ENCODE measurements around the gene DIPK1C. TPM values are rescaled to one million over a fixed set of nuclear protein-coding genes. Genes with fewer than 3 reads are reported as not detected.
A peak's percentile ranks its signal among the peaks of the same experiment; 100 is the strongest.

Gene DIPK1C
- total and polyA plus RNA-seq, 10 donors, result 0.10 to 0.51 (median 0.29) TPM; not detected in 6

DNA sequence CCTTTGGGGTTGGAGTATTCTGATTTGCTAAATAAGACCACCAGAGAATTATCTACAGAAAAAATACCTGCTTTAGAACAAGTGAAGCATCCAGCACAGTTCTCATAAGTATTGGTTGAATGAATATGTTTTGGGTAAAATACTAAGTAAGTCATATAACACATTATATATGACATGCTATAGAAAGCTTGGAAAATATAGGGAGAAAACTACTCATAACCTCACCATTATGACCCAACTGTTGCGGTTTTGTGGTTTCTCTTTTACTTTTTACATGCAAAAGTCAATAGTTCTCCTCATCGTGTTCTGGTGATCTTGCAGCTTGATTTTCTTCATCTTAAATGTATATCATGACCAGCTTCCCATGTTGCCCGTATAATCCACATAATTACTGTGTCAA lies 66.2 kb downstream of the DIPK1C start:
- Histone ChIP-seq H3K27ac (no peak overlapping the region), H3K36me3 (no peaks in the 10 kb centered on the region), H3K4me3 (no peak overlapping the region), H3K9me3 (no peaks in the 10 kb centered on the region), H3K4me1 (peaks cover 3 to 20% (median 12%) of the 10 kb centered on the region in 6 donors), H3K27me3 (replicated peaks in 1 of 7) (peaks cover 0 to 26% (median 0%) of the 10 kb centered on the region in 7 donors)
- TF ChIP-seq POLR2AphosphoS5 (IDR thresholded peaks at IDR 0.05), result no peak
- WGBS, 5 donors, result 55 to 73% (median 62%) methylated on average over 3 of the region's 3 CpGs
- intact Hi-C loops (cut with DNase I; ENCODE audit: low total_unique reads), result no loop called here
- DNase-seq, result no peak

DNA sequence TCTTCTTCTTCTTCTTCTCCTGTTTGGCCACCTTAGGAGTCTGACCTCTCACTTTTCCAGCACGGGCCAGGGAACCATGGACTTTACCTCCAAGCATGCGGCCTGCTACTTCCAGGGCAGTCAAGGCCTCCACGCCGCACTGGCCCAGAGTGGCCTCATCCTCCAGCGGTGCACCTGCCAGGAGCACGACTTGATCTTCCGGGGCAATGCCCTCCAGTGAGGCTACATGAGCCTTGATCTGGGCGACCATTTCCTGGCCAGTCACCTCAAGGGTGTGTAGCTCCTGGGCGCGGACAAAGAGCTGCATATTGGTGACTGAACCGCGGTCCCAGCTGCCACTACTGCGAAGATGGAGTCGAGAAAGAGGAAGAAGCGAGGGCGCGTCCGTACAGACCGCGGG lies 67.1 kb downstream of the DIPK1C start:
- TF ChIP-seq POLR2A (IDR thresholded peaks at IDR 0.05) (no peak), POLR2AphosphoS5 (IDR thresholded peaks at IDR 0.05) (no peak)
- TF ChIP-seq, protein P1, sequence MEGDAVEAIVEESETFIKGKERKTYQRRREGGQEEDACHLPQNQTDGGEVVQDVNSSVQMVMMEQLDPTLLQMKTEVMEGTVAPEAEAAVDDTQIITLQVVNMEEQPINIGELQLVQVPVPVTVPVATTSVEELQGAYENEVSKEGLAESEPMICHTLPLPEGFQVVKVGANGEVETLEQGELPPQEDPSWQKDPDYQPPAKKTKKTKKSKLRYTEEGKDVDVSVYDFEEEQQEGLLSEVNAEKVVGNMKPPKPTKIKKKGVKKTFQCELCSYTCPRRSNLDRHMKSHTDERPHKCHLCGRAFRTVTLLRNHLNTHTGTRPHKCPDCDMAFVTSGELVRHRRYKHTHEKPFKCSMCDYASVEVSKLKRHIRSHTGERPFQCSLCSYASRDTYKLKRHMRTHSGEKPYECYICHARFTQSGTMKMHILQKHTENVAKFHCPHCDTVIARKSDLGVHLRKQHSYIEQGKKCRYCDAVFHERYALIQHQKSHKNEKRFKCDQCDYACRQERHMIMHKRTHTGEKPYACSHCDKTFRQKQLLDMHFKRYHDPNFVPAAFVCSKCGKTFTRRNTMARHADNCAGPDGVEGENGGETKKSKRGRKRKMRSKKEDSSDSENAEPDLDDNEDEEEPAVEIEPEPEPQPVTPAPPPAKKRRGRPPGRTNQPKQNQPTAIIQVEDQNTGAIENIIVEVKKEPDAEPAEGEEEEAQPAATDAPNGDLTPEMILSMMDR (IDR thresholded peaks at IDR 0.05 in 8 of 11, conservative IDR thresholded peaks at IDR 0.05 in 3 of 11), result no peak
- Histone ChIP-seq H3K4me3 (no peak overlapping the region), H3K4me1 (peaks cover 3 to 18% (median 11%) of the 10 kb centered on the region in 6 donors), H3K9me3 (no peaks in the 10 kb centered on the region), H3K27ac (no peak overlapping the region), H3K27me3 (replicated peaks in 1 of 7) (peaks cover 0 to 22% (median 0%) of the 10 kb centered on the region in 7 donors), H3K36me3 (no peaks in the 10 kb centered on the region)
- WGBS, 5 donors, result 83 to 91% (median 87%) methylated on average over 20 of the region's 20 CpGs
- DNase-seq, result no peak
- intact Hi-C loops (cut with DNase I; ENCODE audit: low total_unique reads), result no loop called here

DNA sequence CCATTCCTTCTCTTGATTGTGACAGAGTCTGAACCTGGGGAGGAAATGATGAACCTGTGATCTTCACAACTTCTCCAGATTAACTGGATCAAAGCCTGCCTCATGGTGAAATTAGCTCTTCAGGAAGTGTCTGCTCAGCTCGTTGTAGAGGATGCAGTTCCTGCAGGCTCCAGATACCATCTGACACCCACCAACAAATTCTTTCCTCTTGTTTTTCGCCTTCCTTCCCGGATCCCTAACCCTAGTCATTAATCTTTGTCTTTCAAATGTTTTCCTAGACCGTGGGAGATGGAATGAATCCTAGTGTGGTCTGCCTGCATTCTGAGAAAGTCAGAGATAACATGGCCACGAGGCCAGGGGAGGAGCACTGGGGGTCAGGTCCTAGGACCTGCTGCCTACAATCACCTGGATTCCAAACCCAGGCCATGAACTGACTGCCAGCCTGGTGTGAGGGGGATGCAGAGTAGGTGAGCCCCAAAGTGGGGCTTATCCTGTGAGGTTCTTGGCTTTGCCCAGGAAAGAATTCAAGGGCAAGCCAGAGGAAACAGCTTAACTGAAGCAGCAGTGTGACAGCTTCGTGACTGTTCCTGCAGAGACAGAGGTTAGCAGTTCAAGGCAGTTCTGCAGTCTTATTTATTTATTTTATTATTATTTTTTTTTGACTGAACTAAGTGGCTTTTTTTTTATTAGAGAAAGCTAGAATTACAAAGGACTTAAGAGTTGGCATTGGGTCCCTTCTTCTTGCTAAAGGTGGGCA lies 67.8 kb downstream of the DIPK1C start:
- Histone ChIP-seq H3K4me3 (no peak overlapping the region), H3K36me3 (no peaks in the 10 kb centered on the region), H3K4me1 (peaks cover 3 to 18% (median 11%) of the 10 kb centered on the region in 6 donors), H3K27ac (peak overlapping the region in 1 of 8 donors; percentile 20), H3K27me3 (replicated peaks in 1 of 7) (peaks cover 0 to 18% (median 0%) of the 10 kb centered on the region in 7 donors), H3K9me3 (no peaks in the 10 kb centered on the region)
- intact Hi-C loops (cut with DNase I; ENCODE audit: low total_unique reads), result no loop called here
- no peak for TF ChIP-seq POLR2A (IDR thresholded peaks at IDR 0.05)
- no peak for TF ChIP-seq POLR2AphosphoS5 (IDR thresholded peaks at IDR 0.05)
- TF ChIP-seq, protein P1 (IDR thresholded peaks at IDR 0.05 in 8 of 11, conservative IDR thresholded peaks at IDR 0.05 in 3 of 11), result no peak
- DNase-seq, result no peak
- 23 to 45% (median 26%) methylated on average over 6 of the region's 6 CpGs for WGBS, 5 donors

DNA sequence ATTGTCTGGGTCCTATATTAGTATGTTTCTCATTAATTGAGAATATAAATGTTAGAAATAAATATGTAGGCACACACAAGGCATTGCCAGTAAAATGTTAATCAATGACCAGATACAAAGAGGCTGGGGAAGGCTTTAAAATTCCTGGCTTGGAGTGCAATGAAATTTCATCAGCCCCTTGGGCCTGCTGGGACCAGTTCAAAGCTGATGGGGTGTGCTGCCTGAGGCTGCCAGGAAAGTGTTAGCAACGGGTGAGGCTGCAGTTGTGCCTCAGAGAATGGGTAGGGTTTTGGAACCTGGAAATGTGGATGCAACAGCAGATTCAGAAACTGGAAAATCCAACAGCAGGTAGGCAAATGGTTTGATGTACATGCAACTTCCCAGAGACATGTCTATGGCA lies 68.9 kb downstream of the DIPK1C start:
- Histone ChIP-seq H3K9me3 (no peaks in the 10 kb centered on the region), H3K27ac (no peak overlapping the region), H3K4me1 (peaks cover 3 to 18% (median 11%) of the 10 kb centered on the region in 6 donors), H3K4me3 (no peak overlapping the region), H3K27me3 (replicated peaks in 1 of 7) (peaks cover 0 to 10% (median 0%) of the 10 kb centered on the region in 7 donors), H3K36me3 (no peaks in the 10 kb centered on the region)
- TF ChIP-seq POLR2A (IDR thresholded peaks at IDR 0.05), result no peak
- TF ChIP-seq POLR2AphosphoS5 (IDR thresholded peaks at IDR 0.05), result no peak
- TF ChIP-seq, protein P1 (IDR thresholded peaks at IDR 0.05 in 8 of 11, conservative IDR thresholded peaks at IDR 0.05 in 3 of 11), result no peak
- no peak for DNase-seq
- WGBS, 5 donors, result 67 to 86% (median 78%) methylated on average over 1 of the region's 1 CpG
- intact Hi-C loops (cut with DNase I; ENCODE audit: low total_unique reads), result no loop called here

Data from spleen (tissue), 11 donors.